PC-9 (cell line): ENCODE data around the gene PAXX. TPM values are rescaled to one million over a fixed set of nuclear protein-coding genes. Genes with fewer than 3 reads are reported as not detected.

Experiments used
- BruUV-seq: library from RNA; stranded (reverse); fragments of 400-500 nt; replicated peaks from 2 replicates; lab custom pipeline; 2021; lab: Mats Ljungman, UMichigan
- CTCF ChIA-PET: fragments of 300-600 bp; sonication (Branson Sonifier 250); formaldehyde crosslinking; loops from one replicate; lab custom pipeline; 2022; ENCODE audit warnings: antibody characterized with exemption; lab: Charles Lee
- POLR2A ChIA-PET: fragments of 300-600 bp; sonication (Branson Sonifier 250); formaldehyde crosslinking; loops from one replicate; lab custom pipeline; 2022; ENCODE audit warnings: antibody characterized with exemption; ENCODE audit not compliant: unreplicated experiment; lab: Charles Lee
- DNase-seq, 2 experiments: peaks; one replicate each; pipeline versions ENCODE4 v3.0.0 to v3.0.0-alpha.2; 2015 to 2022; ENCODE audit warnings: mixed read lengths in 1 of 2
- H2AFZ ChIP-seq: fragments of 200-600 bp; sonication (generic); 2 replicates; pipeline ENCODE4 v1.8.1; 2017; ENCODE audit warnings: antibody characterized with exemption
- H3F3A ChIP-seq: fragments of 200-600 bp; sonication (generic); 2 replicates; pipeline ENCODE4 v1.8.1; 2017; ENCODE audit warnings: antibody characterized with exemption, mild to moderate bottlenecking, low read depth; ENCODE audit not compliant: insufficient read depth
- H3K27ac ChIP-seq: fragments of 200-600 bp; sonication (generic); 2 replicates; pipeline ENCODE4 v1.6.1; 2016; ENCODE audit warnings: mixed run types
- H3K27me3 ChIP-seq: fragments of 200-600 bp; sonication (generic); 2 replicates; pipeline ENCODE4 v1.6.1; 2016; ENCODE audit warnings: low read depth, mixed run types; ENCODE audit not compliant: insufficient read depth
- H3K36me3 ChIP-seq: fragments of 200-600 bp; sonication (generic); 2 replicates; pipeline ENCODE4 v1.6.1; 2016; ENCODE audit warnings: low read depth, mixed run types
- H3K4me1 ChIP-seq: fragments of 200-600 bp; sonication (generic); replicated peaks from 2 replicates; pipeline ENCODE4 v1.6.1; 2016; ENCODE audit warnings: mixed run types; ENCODE audit not compliant: insufficient read depth
- H3K4me2 ChIP-seq: fragments of 200-600 bp; sonication (generic); 2 replicates; pipeline ENCODE4 v1.6.1; 2017; ENCODE audit warnings: mixed run types
- H3K4me3 ChIP-seq: fragments of 200-600 bp; sonication (generic); 2 replicates; pipeline ENCODE4 v1.6.1; 2016; ENCODE audit warnings: mixed run types
- H3K79me2 ChIP-seq: fragments of 200-600 bp; sonication (generic); 2 replicates; pipeline ENCODE4 v1.6.1; 2017; ENCODE audit warnings: low read depth, mixed run types
- H3K9me2 ChIP-seq: fragments of 200-600 bp; sonication (generic); 2 replicates; pipeline ENCODE4 v1.8.1; 2017; ENCODE audit warnings: mild to moderate bottlenecking; ENCODE audit not compliant: insufficient read depth
- H3K9me3 ChIP-seq: fragments of 200-600 bp; sonication (generic); 2 replicates; pipeline ENCODE4 v1.8.1; 2016; ENCODE audit warnings: low read depth; ENCODE audit not compliant: insufficient read depth
- H4K20me1 ChIP-seq: fragments of 200-600 bp; sonication (generic); 2 replicates; pipeline ENCODE4 v1.8.1; 2017; ENCODE audit not compliant: insufficient read depth
- EZH2 ChIP-seq: fragments of 200-600 bp; sonication (generic); IDR thresholded peaks from 2 replicates; pipeline ENCODE4 v1.8.0; 2017; ENCODE audit warnings: antibody characterized with exemption, low read depth
- intact Hi-C: fragments of 100-400 bp; cut with micrococcal nuclease; formaldehyde crosslinking; loops from one replicate; pipeline ENCODE4 v1.10.0; 2022; ENCODE audit not compliant: unreplicated experiment
- total RNA-seq: library from RNA; stranded (reverse); gene quantifications from 2 replicates; pipeline ENCODE4 v1.2.3, GENCODE V29; 2021
- TF ChIP-seq, protein P1 (sequence below): fragments of 200-600 bp; sonication (generic); conservative IDR thresholded peaks from 2 replicates; pipeline ENCODE4 v1.6.1; 2017; ENCODE audit warnings: mixed run types, antibody characterized with exemption, mild to moderate bottlenecking, moderate library complexity

The PAXX gene
- total RNA-seq, 1 experiment from 2014 or later: 54.9 TPM

DNA sequence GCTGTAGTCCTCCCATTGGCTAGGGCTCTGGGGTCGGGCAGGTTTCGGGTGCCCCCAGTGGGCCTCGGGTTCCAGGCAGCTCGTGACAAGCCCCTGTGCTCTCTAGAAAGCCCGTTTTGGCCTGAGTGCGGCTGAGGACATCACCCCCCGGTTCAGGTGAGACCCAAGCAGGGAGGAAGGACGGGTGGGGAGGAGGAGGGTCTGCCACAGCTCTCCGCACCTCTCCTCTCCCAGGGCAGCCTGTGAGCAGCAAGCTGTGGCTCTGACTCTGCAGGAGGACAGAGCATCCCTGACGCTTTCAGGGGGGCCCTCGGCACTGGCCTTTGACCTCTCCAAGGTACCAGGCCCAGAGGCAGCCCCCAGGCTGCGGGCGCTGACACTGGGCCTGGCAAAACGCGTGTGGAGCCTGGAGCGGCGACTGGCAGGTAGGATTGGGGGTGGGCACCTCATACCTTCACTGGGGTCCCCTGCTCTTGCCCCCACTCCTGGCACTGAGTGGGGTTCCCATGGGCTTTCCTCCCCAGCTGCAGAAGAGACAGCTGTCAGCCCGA, 672 bp downstream of the PAXX start:
- intact Hi-C loops: no loop called here
- POLR2A ChIA-PET: interaction anchor here (0.5 to 1.3 kb wide), 4 partner anchors 14 to 146 kb away, joined by 3 to 21 read pairs (median 10); no protein-coding TSS in a partner anchor
- Histone ChIP-seq H3K79me2 (peaks cover 7% of the 10 kb centered on the region; the same call in 1 of the 2 replicates), H3K27ac (peak overlapping the region; percentile 36; the same call in 1 of the 2 replicates), H3K4me1 (peaks cover 26% of the 10 kb centered on the region), H4K20me1 (no peaks in the 10 kb centered on the region; the same call in 1 of the 2 replicates), H3K9me3 (no peaks in the 10 kb centered on the region), H3K9me2 (no peaks in the 10 kb centered on the region), H3K4me3 (peak overlapping the region; percentile 88), H3K27me3 (no peaks in the 10 kb centered on the region), H3K36me3 (no peaks in the 10 kb centered on the region), H3K4me2 (peak overlapping the region; percentile 92), H2AFZ (peak overlapping the region; percentile 95), H3F3A (peaks cover 37% of the 10 kb centered on the region; the same call in 1 of the 2 replicates)
- no peak for DNase-seq
- no peak for TF ChIP-seq EZH2
- TF ChIP-seq, protein P1, sequence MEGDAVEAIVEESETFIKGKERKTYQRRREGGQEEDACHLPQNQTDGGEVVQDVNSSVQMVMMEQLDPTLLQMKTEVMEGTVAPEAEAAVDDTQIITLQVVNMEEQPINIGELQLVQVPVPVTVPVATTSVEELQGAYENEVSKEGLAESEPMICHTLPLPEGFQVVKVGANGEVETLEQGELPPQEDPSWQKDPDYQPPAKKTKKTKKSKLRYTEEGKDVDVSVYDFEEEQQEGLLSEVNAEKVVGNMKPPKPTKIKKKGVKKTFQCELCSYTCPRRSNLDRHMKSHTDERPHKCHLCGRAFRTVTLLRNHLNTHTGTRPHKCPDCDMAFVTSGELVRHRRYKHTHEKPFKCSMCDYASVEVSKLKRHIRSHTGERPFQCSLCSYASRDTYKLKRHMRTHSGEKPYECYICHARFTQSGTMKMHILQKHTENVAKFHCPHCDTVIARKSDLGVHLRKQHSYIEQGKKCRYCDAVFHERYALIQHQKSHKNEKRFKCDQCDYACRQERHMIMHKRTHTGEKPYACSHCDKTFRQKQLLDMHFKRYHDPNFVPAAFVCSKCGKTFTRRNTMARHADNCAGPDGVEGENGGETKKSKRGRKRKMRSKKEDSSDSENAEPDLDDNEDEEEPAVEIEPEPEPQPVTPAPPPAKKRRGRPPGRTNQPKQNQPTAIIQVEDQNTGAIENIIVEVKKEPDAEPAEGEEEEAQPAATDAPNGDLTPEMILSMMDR: no peak
- TSS peak; percentile 29 for BruUV-seq
- CTCF ChIA-PET: interaction anchor here (0.8 kb wide), 1 partner anchor 15 kb away, joined by 5 read pairs; no protein-coding TSS in a partner anchor

DNA sequence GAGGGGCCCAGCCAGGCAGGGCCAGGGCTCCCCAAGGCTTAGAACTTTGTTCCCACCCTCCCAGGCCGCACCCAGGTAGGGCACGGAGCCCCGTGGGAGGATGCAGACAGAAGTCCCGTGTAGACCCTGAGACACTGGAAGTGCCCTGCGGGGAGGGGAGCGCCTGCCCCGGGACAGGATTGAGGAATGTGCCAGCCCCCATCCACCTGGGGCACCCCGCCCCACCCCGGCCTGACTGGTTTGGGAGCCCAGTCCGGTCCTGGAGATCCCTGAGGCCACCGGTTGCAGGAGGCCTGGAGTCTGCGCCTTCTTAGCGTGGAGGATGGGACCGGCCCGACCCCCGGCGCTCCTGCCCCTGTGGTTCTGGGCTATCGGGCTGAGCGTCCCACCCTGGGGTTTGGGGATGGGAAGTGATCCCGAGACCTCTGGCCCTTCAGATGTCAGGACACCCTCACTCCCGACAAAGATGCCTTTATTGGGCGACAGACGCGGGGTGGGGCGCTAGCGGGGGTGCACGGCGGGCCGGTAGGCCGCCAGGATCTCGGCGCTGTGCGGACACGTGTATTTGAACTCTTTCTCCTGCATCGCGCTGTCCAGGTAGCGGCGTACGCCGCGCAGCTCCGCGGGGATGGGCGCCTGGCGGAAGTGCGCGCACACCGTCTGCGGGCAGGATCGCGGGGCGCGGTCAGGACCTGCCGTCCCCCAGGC, 2.1 kb downstream of the PAXX start:
- ChIA-PET POLR2A (interaction anchor here (0.5 kb wide), 1 partner anchor 40 kb away, joined by 5 read pairs; no protein-coding TSS in a partner anchor), CTCF (no interaction called here)
- Histone ChIP-seq H3K9me2 (no peaks in the 10 kb centered on the region), H3K9me3 (no peaks in the 10 kb centered on the region), H3F3A (peaks cover 41% of the 10 kb centered on the region; the same call in 1 of the 2 replicates), H3K4me3 (no peak overlapping the region), H3K27ac (no peak overlapping the region), H3K79me2 (peaks cover 7% of the 10 kb centered on the region; the same call in 1 of the 2 replicates), H3K27me3 (no peaks in the 10 kb centered on the region), H3K36me3 (no peaks in the 10 kb centered on the region), H3K4me2 (no peak overlapping the region), H4K20me1 (no peaks in the 10 kb centered on the region; the same call in 1 of the 2 replicates), H3K4me1 (peaks cover 31% of the 10 kb centered on the region), H2AFZ (no peak overlapping the region)
- TF ChIP-seq, protein P1: no peak
- no peak for TF ChIP-seq EZH2
- intact Hi-C loops: no loop called here
- DNase-seq: no peak
- BruUV-seq: no TSS peak

- Histone ChIP-seq H3K4me2 (no peak overlapping the region), H3K4me1 (peaks cover 31% of the 10 kb centered on the region), H3K9me3 (no peaks in the 10 kb centered on the region), H3K27ac (no peak overlapping the region), H3K4me3 (no peak overlapping the region), H3K9me2 (no peaks in the 10 kb centered on the region), H3F3A (peaks cover 37% of the 10 kb centered on the region; the same call in 1 of the 2 replicates), H3K79me2 (peaks cover 7% of the 10 kb centered on the region; the same call in 1 of the 2 replicates), H2AFZ (no peak overlapping the region), H3K36me3 (no peaks in the 10 kb centered on the region), H3K27me3 (no peaks in the 10 kb centered on the region), H4K20me1 (no peaks in the 10 kb centered on the region; the same call in 1 of the 2 replicates)
- no peak for TF ChIP-seq EZH2
- TF ChIP-seq, protein P1: no peak
- intact Hi-C loops: loop anchor here (5.0 kb wide), 1 partner anchor 148 kb away; the partner anchor contains the start of gene PHPT1
- BruUV-seq: no TSS peak
- CTCF ChIA-PET: no interaction called here
- POLR2A ChIA-PET: no interaction called here
- no peak for DNase-seq
Observed at GRCh38 chr9:136994888-136995230, 2.6 kb downstream of the PAXX start.
